ENCODE results near the gene CCDC12.

DNA sequence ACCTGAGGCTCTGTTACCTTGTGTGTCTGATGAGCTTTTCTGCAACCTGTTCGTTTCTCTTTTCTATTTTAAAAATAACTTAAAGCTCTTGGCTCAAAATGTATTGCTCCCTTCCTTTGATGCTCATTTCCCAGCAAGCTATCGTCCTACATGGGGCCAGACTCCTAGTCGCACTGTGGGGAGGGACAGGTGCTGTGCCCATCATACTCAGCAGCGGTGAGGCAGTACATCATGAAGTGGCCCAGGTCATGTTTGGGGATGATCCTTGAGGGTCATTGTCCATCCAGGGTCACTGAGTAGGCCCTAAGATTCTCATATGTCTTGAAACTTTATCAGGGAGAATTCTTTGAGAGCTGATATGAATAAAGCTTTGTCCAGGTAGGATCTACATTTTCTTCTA is 57.9 kb downstream of the CCDC12 start:
- TF ChIP-seq EZH2 (IDR thresholded peaks at IDR 0.05) (no peak), POLR2AphosphoS5 (IDR thresholded peaks at IDR 0.05; ENCODE audit: borderline replicate concordance, low read depth, low read length) (no peak)

Measured in SK-N-MC (cell line).